WTC11 (cell line): Measurements from ENCODE around the gene SMAP1. TPM values are rescaled to one million over a fixed set of nuclear protein-coding genes. Genes with fewer than 3 reads are reported as not detected.

Experiments
- ATAC-seq: fragments of 200-7000 bp; cut with Tn5 transposase; 2 replicates; pipeline ENCODE4 v1.10.0; 2021; ENCODE audit warnings: mild to moderate bottlenecking, moderate library complexity
- CTCF ChIA-PET: fragments of 300-600 bp; sonication (Branson Sonifier 250); formaldehyde crosslinking; loops from one replicate; lab custom pipeline; 2021; ENCODE audit warnings: antibody characterized with exemption; lab: Charles Lee
- POLR2A ChIA-PET: fragments of 350-600 bp; sonication (Branson Sonifier 250); formaldehyde crosslinking; loops from one replicate; lab custom pipeline; 2021; ENCODE audit warnings: antibody characterized with exemption; lab: Charles Lee
- DNase-seq: peaks from one replicate; pipeline ENCODE4 v3.0.0; 2021; ENCODE audit warnings: low spot score
- H3K27ac Mint-ChIP-seq: 2 replicates; pipeline ENCODE4 v1.8.0; 2021; ENCODE audit warnings: mixed read lengths
- H3K27me3 Mint-ChIP-seq: 2 replicates; pipeline ENCODE4 v1.8.0; 2021; ENCODE audit warnings: low read depth, mild to moderate bottlenecking, moderate library complexity, mixed read lengths
- H3K36me3 Mint-ChIP-seq: 2 replicates; pipeline ENCODE4 v1.8.0; 2021; ENCODE audit warnings: mixed read lengths
- H3K4me1 Mint-ChIP-seq: 2 replicates; pipeline ENCODE4 v1.8.0; 2022; ENCODE audit warnings: mixed read lengths
- H3K4me3 Mint-ChIP-seq: 2 replicates; pipeline ENCODE4 v1.8.0; 2021; ENCODE audit warnings: mild to moderate bottlenecking, moderate library complexity, mixed read lengths
- H3K9me3 Mint-ChIP-seq: 2 replicates; pipeline ENCODE4 v1.8.0; 2021; ENCODE audit warnings: mixed read lengths
- ATF1 ChIP-seq: sonication (generic); formaldehyde crosslinking; IDR thresholded peaks from 2 replicates; pipeline ENCODE4 v1.8.1; 2023; ENCODE audit warnings: mild to moderate bottlenecking, moderate library complexity, missing genetic modification reagents
- EMX1 ChIP-seq: fragments of 250-450 bp; sonication (Bioruptor Pico); IDR thresholded peaks from 2 replicates; pipeline ENCODE4 v1.8.0; 2021; ENCODE audit warnings: mild to moderate bottlenecking
- IRF2 ChIP-seq: sonication (generic); formaldehyde crosslinking; IDR thresholded peaks from 2 replicates; pipeline ENCODE4 v1.8.0; 2022; ENCODE audit warnings: low read depth, missing genetic modification reagents, borderline replicate concordance
- MYBL2 ChIP-seq: sonication (generic); formaldehyde crosslinking; IDR thresholded peaks from 2 replicates; pipeline ENCODE4 v1.8.1; 2023; ENCODE audit warnings: mild to moderate bottlenecking, moderate library complexity, missing genetic modification reagents
- NR3C1 ChIP-seq: sonication (generic); formaldehyde crosslinking; conservative IDR thresholded peaks from 2 replicates; pipeline ENCODE4 v1.8.1; 2023; ENCODE audit warnings: low read depth, mild to moderate bottlenecking, missing genetic modification reagents
- TEAD1 ChIP-seq: sonication (generic); formaldehyde crosslinking; IDR thresholded peaks from 2 replicates; pipeline ENCODE4 v1.8.0; 2022; ENCODE audit warnings: mild to moderate bottlenecking, missing genetic modification reagents
- ZNF232 ChIP-seq: sonication (generic); formaldehyde crosslinking; IDR thresholded peaks from 2 replicates; pipeline ENCODE4 v1.8.0; 2022; ENCODE audit warnings: mild to moderate bottlenecking, missing genetic modification reagents
- ZNF263 ChIP-seq: sonication (generic); formaldehyde crosslinking; IDR thresholded peaks from 2 replicates; pipeline ENCODE4 v1.8.1; 2022; ENCODE audit warnings: low read depth, mild to moderate bottlenecking, moderate library complexity, missing genetic modification reagents
- total RNA-seq: library from RNA; stranded (reverse); gene quantifications from 3 replicates; pipeline ENCODE4 v1.2.3, GENCODE V29; 2021
- TF ChIP-seq, protein P1 (sequence below): sonication (generic); formaldehyde crosslinking; conservative IDR thresholded peaks from 2 replicates; pipeline ENCODE4 v1.8.1; 2022; ENCODE audit warnings: mild to moderate bottlenecking, missing genetic modification reagents
- TF ChIP-seq, protein P2 (sequence below): sonication (generic); formaldehyde crosslinking; IDR thresholded peaks from 2 replicates; pipeline ENCODE4 v1.8.1; 2023; ENCODE audit warnings: mild to moderate bottlenecking, missing genetic modification reagents
- TF ChIP-seq, protein P3 (sequence below): sonication (generic); formaldehyde crosslinking; IDR thresholded peaks from 2 replicates; pipeline ENCODE4 v1.8.1; 2023; ENCODE audit warnings: mild to moderate bottlenecking, moderate library complexity, missing genetic modification reagents
- TF ChIP-seq, protein P4 (sequence below): sonication (generic); formaldehyde crosslinking; IDR thresholded peaks from 2 replicates; pipeline ENCODE4 v1.8.0; 2023; ENCODE audit warnings: mild to moderate bottlenecking, missing genetic modification reagents
- TF ChIP-seq, protein P5 (sequence below): sonication (generic); formaldehyde crosslinking; IDR thresholded peaks from 2 replicates; pipeline ENCODE4 v1.8.1; 2022; ENCODE audit warnings: mild to moderate bottlenecking, moderate library complexity, missing genetic modification reagents
- TF ChIP-seq, protein P6 (sequence below): sonication (generic); formaldehyde crosslinking; IDR thresholded peaks from 2 replicates; pipeline ENCODE4 v1.8.1; 2023; ENCODE audit warnings: mild to moderate bottlenecking, missing genetic modification reagents, moderate library complexity

The SMAP1 gene
- total RNA-seq, 1 experiment from 2014 or later: 29.0 TPM

DNA sequence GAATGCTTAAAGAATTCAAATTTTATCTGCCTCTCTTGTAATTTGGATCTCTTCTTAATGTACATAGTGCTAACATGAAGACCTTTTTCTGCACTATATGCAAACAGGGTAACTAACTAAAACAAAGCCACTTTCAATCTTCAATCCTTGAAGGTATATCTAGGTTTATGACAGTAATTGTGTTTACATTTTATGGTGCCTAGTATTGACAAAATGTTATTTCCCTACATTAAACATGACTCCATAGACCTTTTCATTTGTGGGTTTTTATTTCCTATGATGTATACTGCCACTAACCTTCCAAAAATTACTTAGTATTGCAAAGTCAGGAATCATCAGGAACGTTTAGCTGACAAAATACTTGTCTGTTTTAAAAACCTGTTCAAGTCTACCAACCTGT, 193.2 kb downstream of the SMAP1 start (continued):
- TF ChIP-seq, protein P1, sequence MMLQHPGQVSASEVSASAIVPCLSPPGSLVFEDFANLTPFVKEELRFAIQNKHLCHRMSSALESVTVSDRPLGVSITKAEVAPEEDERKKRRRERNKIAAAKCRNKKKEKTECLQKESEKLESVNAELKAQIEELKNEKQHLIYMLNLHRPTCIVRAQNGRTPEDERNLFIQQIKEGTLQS (CRISPR knock-in tag): no peak
- TF ChIP-seq EMX1 (CRISPR knock-in tag): no peak
- TF ChIP-seq, all 79 proteins: peak for 0

DNA sequence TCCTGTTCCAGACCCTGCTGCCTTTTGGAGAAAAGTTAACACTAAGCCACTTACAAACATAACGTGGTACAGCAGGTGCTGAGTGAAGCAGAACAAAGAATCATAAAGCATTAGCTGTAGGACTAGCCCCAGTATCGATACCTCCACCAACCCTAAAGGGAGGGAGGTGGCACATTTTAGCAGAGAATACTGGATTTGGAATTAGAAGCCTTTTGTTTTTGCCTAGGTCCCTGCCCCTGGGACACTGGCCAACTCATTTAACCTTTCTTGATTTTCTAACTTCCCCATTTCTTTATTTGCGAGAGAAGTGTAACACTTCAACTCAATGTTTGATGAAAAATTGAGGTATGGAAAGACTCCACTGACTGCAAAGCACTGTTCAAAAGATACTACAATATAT, 195.7 kb downstream of the SMAP1 start:
- ChIA-PET CTCF (interaction anchor here (0.9 to 1.4 kb wide), 4 partner anchors 21 to 642 kb away, joined by 3 to 8 read pairs (median 4); partner anchors contain the start of gene B3GAT2), POLR2A (no interaction called here)
- H3K27ac Mint-ChIP-seq: no peak overlapping the region; the same call in 1 of the 2 replicates
- no peak for DNase-seq
- H3K36me3 Mint-ChIP-seq: no peaks in the 10 kb centered on the region
- no peaks in the 10 kb centered on the region for H3K9me3 Mint-ChIP-seq
- no peak overlapping the region for H3K4me3 Mint-ChIP-seq
- ATAC-seq: no peak
- TF ChIP-seq, protein P2, sequence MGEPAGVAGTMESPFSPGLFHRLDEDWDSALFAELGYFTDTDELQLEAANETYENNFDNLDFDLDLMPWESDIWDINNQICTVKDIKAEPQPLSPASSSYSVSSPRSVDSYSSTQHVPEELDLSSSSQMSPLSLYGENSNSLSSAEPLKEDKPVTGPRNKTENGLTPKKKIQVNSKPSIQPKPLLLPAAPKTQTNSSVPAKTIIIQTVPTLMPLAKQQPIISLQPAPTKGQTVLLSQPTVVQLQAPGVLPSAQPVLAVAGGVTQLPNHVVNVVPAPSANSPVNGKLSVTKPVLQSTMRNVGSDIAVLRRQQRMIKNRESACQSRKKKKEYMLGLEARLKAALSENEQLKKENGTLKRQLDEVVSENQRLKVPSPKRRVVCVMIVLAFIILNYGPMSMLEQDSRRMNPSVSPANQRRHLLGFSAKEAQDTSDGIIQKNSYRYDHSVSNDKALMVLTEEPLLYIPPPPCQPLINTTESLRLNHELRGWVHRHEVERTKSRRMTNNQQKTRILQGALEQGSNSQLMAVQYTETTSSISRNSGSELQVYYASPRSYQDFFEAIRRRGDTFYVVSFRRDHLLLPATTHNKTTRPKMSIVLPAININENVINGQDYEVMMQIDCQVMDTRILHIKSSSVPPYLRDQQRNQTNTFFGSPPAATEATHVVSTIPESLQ (CRISPR knock-in tag): no peak
- TF ChIP-seq, protein P3, sequence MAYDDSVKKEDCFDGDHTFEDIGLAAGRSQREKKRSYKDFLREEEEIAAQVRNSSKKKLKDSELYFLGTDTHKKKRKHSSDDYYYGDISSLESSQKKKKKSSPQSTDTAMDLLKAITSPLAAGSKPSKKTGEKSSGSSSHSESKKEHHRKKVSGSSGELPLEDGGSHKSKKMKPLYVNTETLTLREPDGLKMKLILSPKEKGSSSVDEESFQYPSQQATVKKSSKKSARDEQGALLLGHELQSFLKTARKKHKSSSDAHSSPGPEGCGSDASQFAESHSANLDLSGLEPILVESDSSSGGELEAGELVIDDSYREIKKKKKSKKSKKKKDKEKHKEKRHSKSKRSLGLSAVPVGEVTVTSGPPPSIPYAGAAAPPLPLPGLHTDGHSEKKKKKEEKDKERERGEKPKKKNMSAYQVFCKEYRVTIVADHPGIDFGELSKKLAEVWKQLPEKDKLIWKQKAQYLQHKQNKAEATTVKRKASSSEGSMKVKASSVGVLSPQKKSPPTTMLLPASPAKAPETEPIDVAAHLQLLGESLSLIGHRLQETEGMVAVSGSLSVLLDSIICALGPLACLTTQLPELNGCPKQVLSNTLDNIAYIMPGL: no peak
- TF ChIP-seq ZNF263 (CRISPR knock-in tag): no peak
- TF ChIP-seq ATF1: no peak
- no peak for TF ChIP-seq IRF2 (CRISPR knock-in tag)
- no peaks in the 10 kb centered on the region for H3K27me3 Mint-ChIP-seq
- H3K4me1 Mint-ChIP-seq: peaks cover 13% of the 10 kb centered on the region

DNA sequence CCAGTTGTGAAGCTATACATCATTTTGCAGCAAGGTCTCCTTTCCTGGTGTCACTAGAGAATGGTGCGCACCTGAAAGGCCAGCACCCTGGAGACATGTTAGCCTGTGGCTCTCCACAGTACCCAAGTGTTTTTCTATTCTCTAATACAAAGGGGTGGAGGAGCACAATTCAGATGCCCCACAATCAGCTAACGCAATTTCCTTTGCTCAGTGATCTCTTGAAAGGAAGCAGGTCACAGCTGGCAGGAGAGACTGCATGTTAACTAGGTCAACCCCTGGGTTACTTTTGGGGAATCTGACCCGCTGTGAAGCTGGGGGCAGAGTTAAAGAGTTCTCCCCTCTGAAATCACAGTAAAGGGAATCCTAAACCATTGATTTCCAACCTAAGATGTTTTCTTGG, 196.7 kb downstream of the SMAP1 start:
- DNase-seq (no peak), ATAC-seq (peak; percentile 88)
- Mint-ChIP-seq H3K27ac (peak overlapping the region; percentile 96), H3K27me3 (no peaks in the 10 kb centered on the region), H3K9me3 (peaks cover 3% of the 10 kb centered on the region; the same call in 1 of the 2 replicates), H3K4me3 (no peak overlapping the region), H3K36me3 (no peaks in the 10 kb centered on the region), H3K4me1 (peaks cover 13% of the 10 kb centered on the region)
- ChIA-PET CTCF (interaction anchor here (1.2 to 2.8 kb wide), 4 partner anchors 20 to 643 kb away, joined by 3 to 12 read pairs (median 4); partner anchors contain the start of gene B3GAT2), POLR2A (no interaction called here)
- TF ChIP-seq TEAD1 (CRISPR knock-in tag): no peak
- TF ChIP-seq, protein P2 (CRISPR knock-in tag): no peak
- TF ChIP-seq NR3C1 (CRISPR knock-in tag): no peak
- TF ChIP-seq, protein P4, sequence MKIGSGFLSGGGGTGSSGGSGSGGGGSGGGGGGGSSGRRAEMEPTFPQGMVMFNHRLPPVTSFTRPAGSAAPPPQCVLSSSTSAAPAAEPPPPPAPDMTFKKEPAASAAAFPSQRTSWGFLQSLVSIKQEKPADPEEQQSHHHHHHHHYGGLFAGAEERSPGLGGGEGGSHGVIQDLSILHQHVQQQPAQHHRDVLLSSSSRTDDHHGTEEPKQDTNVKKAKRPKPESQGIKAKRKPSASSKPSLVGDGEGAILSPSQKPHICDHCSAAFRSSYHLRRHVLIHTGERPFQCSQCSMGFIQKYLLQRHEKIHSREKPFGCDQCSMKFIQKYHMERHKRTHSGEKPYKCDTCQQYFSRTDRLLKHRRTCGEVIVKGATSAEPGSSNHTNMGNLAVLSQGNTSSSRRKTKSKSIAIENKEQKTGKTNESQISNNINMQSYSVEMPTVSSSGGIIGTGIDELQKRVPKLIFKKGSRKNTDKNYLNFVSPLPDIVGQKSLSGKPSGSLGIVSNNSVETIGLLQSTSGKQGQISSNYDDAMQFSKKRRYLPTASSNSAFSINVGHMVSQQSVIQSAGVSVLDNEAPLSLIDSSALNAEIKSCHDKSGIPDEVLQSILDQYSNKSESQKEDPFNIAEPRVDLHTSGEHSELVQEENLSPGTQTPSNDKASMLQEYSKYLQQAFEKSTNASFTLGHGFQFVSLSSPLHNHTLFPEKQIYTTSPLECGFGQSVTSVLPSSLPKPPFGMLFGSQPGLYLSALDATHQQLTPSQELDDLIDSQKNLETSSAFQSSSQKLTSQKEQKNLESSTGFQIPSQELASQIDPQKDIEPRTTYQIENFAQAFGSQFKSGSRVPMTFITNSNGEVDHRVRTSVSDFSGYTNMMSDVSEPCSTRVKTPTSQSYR (CRISPR knock-in tag): no peak
- no peak for TF ChIP-seq ZNF232 (CRISPR knock-in tag)
- TF ChIP-seq, protein P5, sequence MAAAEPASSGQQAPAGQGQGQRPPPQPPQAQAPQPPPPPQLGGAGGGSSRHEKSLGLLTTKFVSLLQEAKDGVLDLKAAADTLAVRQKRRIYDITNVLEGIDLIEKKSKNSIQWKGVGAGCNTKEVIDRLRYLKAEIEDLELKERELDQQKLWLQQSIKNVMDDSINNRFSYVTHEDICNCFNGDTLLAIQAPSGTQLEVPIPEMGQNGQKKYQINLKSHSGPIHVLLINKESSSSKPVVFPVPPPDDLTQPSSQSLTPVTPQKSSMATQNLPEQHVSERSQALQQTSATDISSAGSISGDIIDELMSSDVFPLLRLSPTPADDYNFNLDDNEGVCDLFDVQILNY (CRISPR knock-in tag): no peak
- TF ChIP-seq, protein P6, sequence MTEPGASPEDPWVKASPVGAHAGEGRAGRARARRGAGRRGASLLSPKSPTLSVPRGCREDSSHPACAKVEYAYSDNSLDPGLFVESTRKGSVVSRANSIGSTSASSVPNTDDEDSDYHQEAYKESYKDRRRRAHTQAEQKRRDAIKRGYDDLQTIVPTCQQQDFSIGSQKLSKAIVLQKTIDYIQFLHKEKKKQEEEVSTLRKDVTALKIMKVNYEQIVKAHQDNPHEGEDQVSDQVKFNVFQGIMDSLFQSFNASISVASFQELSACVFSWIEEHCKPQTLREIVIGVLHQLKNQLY (CRISPR knock-in tag): no peak
- TF ChIP-seq, protein P3: no peak
- TF ChIP-seq MYBL2 (CRISPR knock-in tag): no peak
